Left ventricle myocardium inferior (tissue), 1 donor: ENCODE results near the gene DEFB124. TPM values are rescaled to one million over a fixed set of nuclear protein-coding genes. Genes with fewer than 3 reads are reported as not detected.
A peak's percentile ranks its signal among the peaks of the same experiment; 100 is the strongest.

Experiments used
- DNase-seq: peaks from one replicate; pipeline ENCODE4 v3.0.0-alpha.2; 2020
- H3K27ac ChIP-seq: fragments of 200-600 bp; replicated peaks from 2 replicates; pipeline ENCODE4 v1.8.0; 2021
- H3K27me3 ChIP-seq: fragments of 200-600 bp; 2 replicates; pipeline ENCODE4 v1.8.0; 2021; ENCODE audit warnings: low read depth
- H3K36me3 ChIP-seq: fragments of 200-600 bp; 2 replicates; pipeline ENCODE4 v1.8.0; 2021
- H3K4me1 ChIP-seq: fragments of 200-600 bp; 2 replicates; pipeline ENCODE4 v1.8.0; 2021
- H3K4me3 ChIP-seq: fragments of 200-600 bp; 2 replicates; pipeline ENCODE4 v1.8.0; 2021; ENCODE audit warnings: mild to moderate bottlenecking, moderate library complexity
- H3K9me3 ChIP-seq: fragments of 200-600 bp; replicated peaks from 2 replicates; pipeline ENCODE4 v1.8.0; 2021
- intact Hi-C: fragments of 100-400 bp; cut with micrococcal nuclease; formaldehyde crosslinking; loops from one replicate; pipeline ENCODE4 v1.11.0; 2022
- total RNA-seq: library from RNA; stranded (reverse); fragmentation: NEBNext Ultra II Directional; extraction: Animal tissue kit (Norgen Biotek cat#: 25700); gene quantifications from one replicate; pipeline ENCODE4 v1.2.1, GENCODE V29; 2021
- TF ChIP-seq, protein P1 (sequence below): fragments of 200-600 bp; IDR thresholded peaks from 2 replicates; pipeline ENCODE4 v1.8.0; 2021; ENCODE audit warnings: antibody characterized with exemption, mild to moderate bottlenecking, borderline replicate concordance
- donor health status: DM: no; HTN: yes; CAD: no; lungs with severe emphysema.

Gene DEFB124
- total RNA-seq, 1 donor from 2014 or later: not detected

DNA sequence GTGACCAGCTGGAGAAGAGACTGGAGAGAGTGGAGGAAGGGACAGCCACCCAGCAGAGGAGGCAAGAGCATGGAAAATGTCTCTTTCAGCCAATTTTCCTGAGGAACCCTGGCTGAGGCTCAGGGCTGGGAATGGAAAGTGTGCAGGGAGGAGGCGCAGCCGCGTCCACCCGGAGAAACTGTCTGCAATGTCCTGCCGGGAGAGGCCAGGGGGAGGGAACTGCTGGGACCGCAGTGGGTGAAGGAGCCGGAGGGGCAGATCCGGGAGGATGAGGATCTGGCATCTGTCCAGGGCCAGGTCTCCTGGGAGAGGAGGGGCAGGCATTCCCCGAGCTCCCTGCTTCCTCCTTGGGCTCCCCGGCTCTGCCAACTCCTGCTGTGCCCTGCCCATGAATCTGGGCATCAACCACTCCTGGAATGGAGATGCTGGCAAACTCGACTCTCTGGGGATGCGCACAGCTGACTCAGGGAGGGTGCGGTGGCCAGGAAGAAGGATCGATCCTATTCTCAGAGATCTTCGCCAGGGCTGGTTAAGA, 21.9 kb upstream of the DEFB124 start:
- peaks cover 43% of the 10 kb centered on the region for H3K27me3 ChIP-seq
- H3K4me3 ChIP-seq: peak overlapping the region; percentile 14
- peak; percentile 82 for DNase-seq
- H3K27ac ChIP-seq: peak overlapping the region; percentile 76
- intact Hi-C loops: no loop called here
- TF ChIP-seq, protein P1, sequence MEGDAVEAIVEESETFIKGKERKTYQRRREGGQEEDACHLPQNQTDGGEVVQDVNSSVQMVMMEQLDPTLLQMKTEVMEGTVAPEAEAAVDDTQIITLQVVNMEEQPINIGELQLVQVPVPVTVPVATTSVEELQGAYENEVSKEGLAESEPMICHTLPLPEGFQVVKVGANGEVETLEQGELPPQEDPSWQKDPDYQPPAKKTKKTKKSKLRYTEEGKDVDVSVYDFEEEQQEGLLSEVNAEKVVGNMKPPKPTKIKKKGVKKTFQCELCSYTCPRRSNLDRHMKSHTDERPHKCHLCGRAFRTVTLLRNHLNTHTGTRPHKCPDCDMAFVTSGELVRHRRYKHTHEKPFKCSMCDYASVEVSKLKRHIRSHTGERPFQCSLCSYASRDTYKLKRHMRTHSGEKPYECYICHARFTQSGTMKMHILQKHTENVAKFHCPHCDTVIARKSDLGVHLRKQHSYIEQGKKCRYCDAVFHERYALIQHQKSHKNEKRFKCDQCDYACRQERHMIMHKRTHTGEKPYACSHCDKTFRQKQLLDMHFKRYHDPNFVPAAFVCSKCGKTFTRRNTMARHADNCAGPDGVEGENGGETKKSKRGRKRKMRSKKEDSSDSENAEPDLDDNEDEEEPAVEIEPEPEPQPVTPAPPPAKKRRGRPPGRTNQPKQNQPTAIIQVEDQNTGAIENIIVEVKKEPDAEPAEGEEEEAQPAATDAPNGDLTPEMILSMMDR: no peak
- peaks cover 25% of the 10 kb centered on the region for H3K4me1 ChIP-seq
- no peaks in the 10 kb centered on the region for H3K36me3 ChIP-seq
- H3K9me3 ChIP-seq: no peaks in the 10 kb centered on the region

DNA sequence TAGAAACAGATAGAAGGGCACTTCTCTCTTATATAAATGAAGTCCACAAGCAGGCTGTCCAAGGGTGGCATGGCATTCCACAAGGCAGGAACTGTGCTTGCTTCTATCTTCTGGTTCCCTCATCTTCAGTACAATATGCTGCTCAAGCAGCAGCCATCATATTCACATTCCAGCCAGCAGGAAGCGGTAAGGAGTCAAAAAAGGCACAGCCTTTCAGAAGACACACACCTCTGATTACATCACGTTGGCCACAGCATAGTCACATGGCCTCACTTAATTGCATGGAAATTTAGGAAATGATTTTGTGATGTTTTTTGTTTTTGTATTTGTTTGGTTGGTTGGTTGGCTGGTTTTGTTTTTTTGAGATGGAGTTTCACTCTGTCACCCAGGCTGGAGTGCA, 19.2 kb upstream of the DEFB124 start:
- TF ChIP-seq, protein P1: peak; percentile 35
- no peaks in the 10 kb centered on the region for H3K36me3 ChIP-seq
- peaks cover 25% of the 10 kb centered on the region for H3K4me1 ChIP-seq
- H3K27me3 ChIP-seq: peaks cover 43% of the 10 kb centered on the region
- no peak overlapping the region for H3K4me3 ChIP-seq
- DNase-seq: no peak
- intact Hi-C loops: no loop called here
- no peak overlapping the region for H3K27ac ChIP-seq
- no peaks in the 10 kb centered on the region for H3K9me3 ChIP-seq

DNA sequence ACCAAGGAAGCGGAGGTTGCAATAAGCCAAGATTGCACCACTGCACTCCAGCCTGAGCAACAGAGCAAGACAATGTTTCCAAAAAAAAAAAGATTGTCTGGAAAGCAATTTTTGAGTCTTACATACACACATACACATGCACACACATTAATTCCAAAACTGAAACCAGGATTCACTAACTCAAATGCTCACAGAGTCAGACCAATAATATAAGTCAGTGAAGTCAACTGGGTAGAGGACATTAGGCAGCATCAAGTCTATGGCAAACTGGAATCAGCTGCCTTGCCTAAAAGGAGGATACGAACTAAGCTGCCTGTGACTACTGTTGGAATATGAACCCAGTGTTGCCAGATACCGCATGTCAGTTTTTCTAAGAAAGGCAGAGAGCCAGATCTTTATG, 15.8 kb upstream of the DEFB124 start:
- Histone ChIP-seq H3K36me3 (no peaks in the 10 kb centered on the region), H3K27ac (no peak overlapping the region), H3K4me1 (peaks cover 17% of the 10 kb centered on the region), H3K9me3 (no peaks in the 10 kb centered on the region), H3K4me3 (no peak overlapping the region), H3K27me3 (peaks cover 24% of the 10 kb centered on the region)
- DNase-seq: no peak
- intact Hi-C loops: no loop called here
- TF ChIP-seq, protein P1: no peak

DNA sequence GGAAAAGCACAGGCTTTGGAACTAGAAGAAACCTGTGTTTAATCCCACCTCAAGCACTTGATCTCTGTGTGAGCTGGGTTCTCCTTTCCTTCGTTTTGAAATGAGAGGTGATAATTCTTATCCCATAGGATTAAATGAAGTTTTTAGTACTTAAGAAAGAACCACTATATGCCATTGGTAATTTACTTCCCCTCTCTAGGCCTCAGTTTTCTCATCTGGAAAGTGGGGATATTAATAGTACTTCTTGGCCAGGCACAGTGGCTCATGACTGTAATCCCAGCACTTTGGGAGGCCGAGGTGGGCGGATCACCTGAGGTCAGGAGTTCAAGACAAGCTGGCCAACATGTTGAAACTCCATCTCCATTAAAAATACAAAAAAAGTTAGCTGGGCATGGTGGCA, 14.2 kb upstream of the DEFB124 start:
- intact Hi-C loops: no loop called here
- DNase-seq: no peak
- H3K27ac ChIP-seq: peak overlapping the region; percentile 13

DNA sequence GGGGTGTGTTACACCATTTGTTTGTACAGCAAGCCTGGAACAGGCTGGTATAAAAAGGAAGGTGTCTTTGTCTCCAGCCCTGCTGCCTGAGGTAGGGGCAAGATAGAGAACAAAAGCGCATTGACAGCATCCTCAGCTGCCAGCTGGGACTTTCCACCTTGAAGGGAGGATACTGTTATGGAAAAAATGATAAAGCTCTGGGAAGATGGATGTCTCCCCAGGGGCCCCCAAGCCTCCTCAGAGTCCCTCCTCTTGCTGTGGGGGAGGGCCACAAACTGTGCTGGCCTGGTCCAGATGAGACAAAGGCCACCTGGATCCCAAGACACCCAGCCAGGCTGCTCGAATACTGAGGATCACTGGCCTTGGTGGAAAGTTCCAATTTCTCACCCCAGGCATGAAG, 13.2 kb upstream of the DEFB124 start:
- Histone ChIP-seq H3K4me1 (peaks cover 24% of the 10 kb centered on the region), H3K27ac (peak overlapping the region; percentile 13), H3K9me3 (no peaks in the 10 kb centered on the region), H3K36me3 (no peaks in the 10 kb centered on the region), H3K4me3 (no peak overlapping the region), H3K27me3 (peaks cover 29% of the 10 kb centered on the region)
- TF ChIP-seq, protein P1: no peak
- no peak for DNase-seq
- intact Hi-C loops: no loop called here

More for the DNA sequence above, 14.2 kb upstream of the DEFB124 start:
- no peak overlapping the region for H3K4me3 ChIP-seq
- H3K27me3 ChIP-seq: peaks cover 27% of the 10 kb centered on the region
- peaks cover 24% of the 10 kb centered on the region for H3K4me1 ChIP-seq
- no peaks in the 10 kb centered on the region for H3K9me3 ChIP-seq
- no peaks in the 10 kb centered on the region for H3K36me3 ChIP-seq
- TF ChIP-seq, protein P1: no peak
